Adrenal gland (tissue), 5 donors: ENCODE measurements around the gene MBD3L2.

ENCODE experiments used
- CTCF ChIP-seq, 6 experiments: fragments of 450-650 bp in 4 of 6; fragments of 200-600 bp in 2 of 6; sonication (generic) in 1 of 6; IDR thresholded peaks; 1 replicate in 5 of 6; 2 replicates in 1 of 6; pipeline versions ENCODE4 v1.5.1 to v1.8.0; 2016 to 2021; ENCODE audit warnings: antibody characterized with exemption in 6 of 6, mild to moderate bottlenecking in 2 of 6, moderate library complexity in 1 of 6
- POLR2A ChIP-seq, 2 donors: fragments of 450-650 bp; IDR thresholded peaks; one replicate each; pipeline ENCODE4 v1.6.1; 2017; ENCODE audit warnings: antibody characterized with exemption in 2 of 2, mild to moderate bottlenecking in 2 of 2, moderate library complexity in 1 of 2
- donor health status: DM: no; HTN: no; CAD: no.

GRCh38 chr19:7010722-7011593 lies 38.2 kb upstream of the MBD3L2 start:
- TF ChIP-seq CTCF (IDR thresholded peaks at IDR 0.05) (no peak), POLR2A (IDR thresholded peaks at IDR 0.05) (no peak)
